HuH-7 (cell line): ENCODE data around the gene CNDP1.

Source experiments
- DNase-seq: peaks from one replicate; pipeline ENCODE4 v3.0.0; 2011; ENCODE audit warnings: low spot score

The CNDP1 gene

DNA sequence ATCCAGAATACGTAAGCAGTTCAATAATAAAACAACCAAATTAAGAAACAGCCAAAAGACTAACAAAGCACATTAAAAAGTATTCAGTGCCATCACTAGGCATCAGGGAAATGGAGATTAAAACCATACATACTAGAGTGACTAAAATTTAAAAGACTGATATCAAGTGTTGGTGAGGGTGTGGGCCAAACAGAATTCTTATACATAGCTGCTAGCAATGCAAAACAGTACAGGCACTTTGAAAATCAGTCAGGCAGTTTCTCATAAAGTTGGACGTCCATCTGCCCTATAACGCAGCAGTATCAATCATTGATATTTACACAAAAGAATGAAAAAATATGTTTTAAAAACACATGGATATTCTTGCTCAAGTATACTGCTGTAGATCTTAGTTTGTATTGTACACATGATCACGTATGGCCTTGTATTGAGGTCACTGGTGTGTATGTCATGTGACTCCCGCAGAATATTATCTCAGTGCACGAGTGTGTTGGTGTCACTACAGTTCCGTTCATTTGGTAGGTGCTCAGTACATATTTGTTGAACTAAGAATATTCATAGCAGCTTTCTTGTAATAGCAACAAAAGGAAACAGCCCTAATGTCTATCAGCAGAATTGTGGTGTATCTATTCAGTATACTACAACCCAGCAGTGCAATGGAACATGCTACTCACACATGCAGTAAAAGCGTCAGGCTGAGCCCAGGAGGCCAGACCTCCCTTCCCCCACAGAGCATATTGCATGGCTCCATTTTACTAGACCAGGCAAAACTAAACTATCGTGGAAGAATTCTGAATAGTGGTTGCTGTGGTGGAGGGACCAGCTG, 92.0 kb downstream of the CNDP1 start:
- DNase-seq, result no peak

DNA sequence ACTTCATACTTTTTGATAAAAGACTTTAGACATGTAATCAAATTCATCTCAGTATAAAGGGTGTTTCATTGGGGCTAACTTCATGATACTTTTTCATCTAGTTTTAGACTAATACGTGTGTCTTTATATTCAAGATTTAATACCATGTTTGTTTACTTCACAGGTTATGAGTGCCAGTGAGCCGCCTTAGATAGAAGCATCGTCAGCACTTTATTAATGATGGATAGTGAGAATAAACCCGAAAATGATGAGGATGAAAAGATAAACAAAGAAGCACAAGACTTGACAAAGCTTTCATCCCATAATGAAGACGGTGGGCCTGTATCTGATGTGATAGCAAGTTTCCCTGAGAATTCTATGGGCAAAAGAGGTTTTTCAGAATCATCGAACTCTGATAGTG, 96.5 kb downstream of the CNDP1 start:
- DNase-seq, result no peak

- no peak for DNase-seq
Observed at GRCh38 chr18:74631212-74631611, 96.9 kb downstream of the CNDP1 start.

- no peak for DNase-seq
Observed at GRCh38 chr18:74631623-74632350, 97.5 kb downstream of the CNDP1 start.

GRCh38 chr18:74632351-74632679, 98.0 kb downstream of the CNDP1 start:
- DNase-seq, result no peak

DNA sequence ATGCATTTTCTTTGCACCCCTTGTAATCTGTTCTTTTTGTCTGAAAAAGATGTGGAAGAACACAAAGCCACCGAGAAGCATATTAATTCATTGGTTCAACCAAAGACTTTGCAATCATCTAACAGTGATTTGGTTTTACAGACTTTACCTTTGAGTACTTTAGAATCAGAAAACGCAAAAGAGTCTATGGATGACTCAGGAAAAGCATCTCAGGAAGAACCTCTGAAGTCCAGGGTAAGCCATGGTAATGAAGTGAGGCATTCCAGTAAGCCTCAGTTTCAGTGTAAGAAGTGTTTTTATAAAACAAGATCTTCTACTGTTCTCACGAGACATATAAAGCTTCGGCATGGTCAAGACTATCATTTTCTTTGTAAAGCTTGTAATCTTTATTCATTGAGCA, 98.6 kb downstream of the CNDP1 start:
- DNase-seq, result no peak

DNA sequence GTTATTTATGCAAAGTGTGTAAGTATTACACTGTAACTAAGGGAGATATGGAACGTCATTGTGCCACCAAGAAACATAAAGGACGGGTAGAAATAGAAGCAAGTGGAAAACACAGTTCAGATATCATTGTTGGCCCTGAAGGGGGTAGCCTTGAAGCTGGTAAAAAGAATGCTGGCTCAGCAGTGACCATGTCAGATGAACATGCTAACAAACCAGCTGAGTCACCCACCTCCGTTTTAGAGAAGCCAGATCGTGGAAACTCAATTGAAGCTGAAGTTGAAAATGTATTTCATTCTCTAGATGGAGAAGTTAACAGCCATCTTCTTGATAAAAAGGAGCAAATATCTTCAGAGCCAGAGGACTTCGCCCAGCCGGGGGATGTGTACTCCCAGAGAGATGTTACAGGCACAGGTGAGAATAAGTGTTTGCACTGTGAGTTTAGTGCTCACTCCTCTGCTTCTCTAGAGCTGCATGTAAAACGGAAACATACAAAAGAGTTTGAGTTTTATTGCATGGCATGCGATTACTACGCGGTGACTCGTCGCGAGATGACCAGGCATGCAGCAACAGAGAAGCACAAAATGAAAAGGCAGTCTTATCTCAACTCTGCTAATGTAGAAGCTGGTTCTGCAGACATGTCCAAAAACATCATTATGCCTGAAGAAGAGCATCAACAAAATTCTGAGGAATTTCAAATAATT, 99.5 kb downstream of the CNDP1 start:
- DNase-seq, result no peak

DNA sequence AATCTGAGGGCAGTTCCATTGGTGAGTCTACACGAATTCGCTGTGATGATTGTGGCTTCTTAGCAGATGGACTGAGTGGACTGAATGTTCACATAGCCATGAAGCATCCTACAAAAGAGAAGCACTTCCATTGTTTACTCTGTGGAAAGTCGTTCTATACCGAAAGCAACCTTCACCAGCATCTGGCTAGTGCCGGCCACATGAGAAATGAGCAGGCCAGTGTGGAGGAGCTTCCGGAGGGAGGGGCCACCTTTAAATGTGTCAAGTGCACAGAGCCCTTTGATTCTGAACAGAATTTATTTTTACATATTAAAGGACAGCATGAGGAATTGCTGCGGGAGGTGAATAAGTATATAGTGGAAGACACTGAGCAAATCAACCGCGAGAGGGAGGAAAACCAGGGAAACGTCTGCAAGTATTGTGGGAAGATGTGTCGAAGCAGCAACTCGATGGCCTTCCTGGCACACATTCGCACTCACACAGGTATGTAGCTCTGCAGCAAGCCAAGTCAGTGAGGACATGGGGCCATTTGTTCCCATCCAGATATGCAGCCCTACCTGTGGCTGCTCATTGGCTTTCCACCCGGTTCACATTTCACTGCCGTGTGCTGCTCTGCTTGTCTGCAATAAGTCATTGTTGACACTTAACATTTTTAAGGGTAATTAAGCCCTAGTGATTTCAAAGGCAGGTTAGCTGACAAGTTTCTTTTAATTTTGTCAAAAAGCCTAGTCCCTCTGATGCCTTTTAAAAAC, 101.1 kb downstream of the CNDP1 start:
- DNase-seq, result no peak
